Measurements from ENCODE around the gene FKBP6. TPM values are rescaled to one million over a fixed set of nuclear protein-coding genes. Genes with fewer than 3 reads are reported as not detected.

FKBP6 gene
- total and polyA plus RNA-seq, 9 of the 15 experiments (the other 6 are each of a cell fraction or from before 2014, with no cell fraction given), result not detected

GRCh38 chr7:73308665-73309214, 19.2 kb upstream of the FKBP6 start, which contains the start of gene NSUN5 (continued):
- TF ChIP-seq ZNF407 (IDR thresholded peaks at IDR 0.05; ENCODE audit: low read depth), result no peak
- no peak for TF ChIP-seq ILK (tag; IDR thresholded peaks at IDR 0.05; ENCODE audit: borderline replicate concordance, low read depth)
- TF ChIP-seq POLR3A (IDR thresholded peaks at IDR 0.05; ENCODE audit: borderline replicate concordance, extremely low read depth, insufficient read depth, insufficient read length), result no peak
- 0 out of 2 replicates have a peak, but pooled peaks have one; percentile 56 for TF ChIP-seq ZNF584 (CRISPR knock-in tag; IDR thresholded peaks at IDR 0.05; ENCODE audit: low read depth)
- TF ChIP-seq ZNF384 (IDR thresholded peaks at IDR 0.05; ENCODE audit: low read depth, low read length), result no peak; the same call in 1 of the 2 replicates
- no peak for TF ChIP-seq ZNF133 (CRISPR knock-in tag; IDR thresholded peaks at IDR 0.05)
- TF ChIP-seq MYNN (IDR thresholded peaks at IDR 0.05), result no peak
- TF ChIP-seq MYNN (CRISPR knock-in tag; IDR thresholded peaks at IDR 0.05), result no peak
- no peak for TF ChIP-seq ARID2 (IDR thresholded peaks at IDR 0.05)
- no peak for TF ChIP-seq ZNF253 (CRISPR knock-in tag; conservative IDR thresholded peaks at IDR 0.05)
- no peak for TF ChIP-seq ZKSCAN8 (CRISPR knock-in tag; IDR thresholded peaks at IDR 0.05)
- TF ChIP-seq HMBOX1 (IDR thresholded peaks at IDR 0.05), result no peak
- no peak for TF ChIP-seq ZNF41 (CRISPR knock-in tag; conservative IDR thresholded peaks at IDR 0.05)
- TF ChIP-seq ZNF764 (CRISPR knock-in tag; IDR thresholded peaks at IDR 0.05; ENCODE audit: low read depth), result no peak
- no peak for TF ChIP-seq ZNF436 (CRISPR knock-in tag; IDR thresholded peaks at IDR 0.05)
- TF ChIP-seq PTBP1 (IDR thresholded peaks at IDR 0.05; ENCODE audit: low read depth, low read length), result no peak
- no peak for TF ChIP-seq NELFE (IDR thresholded peaks at IDR 0.05; ENCODE audit: insufficient read depth, insufficient read length)
- peak; percentile 48; the same call in 1 of the 2 replicates for TF ChIP-seq CBX5 (IDR thresholded peaks at IDR 0.05; ENCODE audit: borderline replicate concordance, low read depth)
- TF ChIP-seq ZNF551 (CRISPR knock-in tag; IDR thresholded peaks at IDR 0.05), result no peak
- TF ChIP-seq ZEB2 (IDR thresholded peaks at IDR 0.05), result no peak
- no peak for TF ChIP-seq FOXA1 (IDR thresholded peaks at IDR 0.05; ENCODE audit: borderline replicate concordance)
